ACC112 (cell line): ENCODE results near the gene STN1.

Source experiments
- H2AFZ ChIP-seq: fragments of 200-600 bp; sonication (generic); one replicate; pipeline ENCODE4 v1.6.0; 2017; ENCODE audit warnings: antibody characterized with exemption, low read length; ENCODE audit not compliant: unreplicated experiment
- H3K27ac ChIP-seq: fragments of 200-600 bp; sonication (generic); 2 replicates; pipeline ENCODE4 v1.5.1; 2014; ENCODE audit warnings: low read depth, mild to moderate bottlenecking, antibody characterized with exemption, low read length, moderate library complexity
- H3K27me3 ChIP-seq: fragments of 200-600 bp; sonication (generic); 2 replicates; pipeline ENCODE4 v1.6.1; 2014; ENCODE audit warnings: mild to moderate bottlenecking, antibody characterized with exemption, low read length, moderate library complexity, mixed read lengths; ENCODE audit not compliant: insufficient read depth
- H3K36me3 ChIP-seq: fragments of 200-600 bp; sonication (generic); 2 replicates; pipeline ENCODE4 v1.6.1; 2016; ENCODE audit warnings: mild to moderate bottlenecking, antibody characterized with exemption, low read length, moderate library complexity, mixed read lengths; ENCODE audit not compliant: insufficient read depth
- H3K4me1 ChIP-seq: fragments of 200-600 bp; sonication (generic); one replicate; pipeline ENCODE4 v1.6.1; 2016; ENCODE audit warnings: low read length, mixed read lengths; ENCODE audit not compliant: insufficient read depth, unreplicated experiment, control insufficient read depth
- H3K4me3 ChIP-seq: fragments of 200-600 bp; sonication (generic); 2 replicates; pipeline ENCODE4 v1.5.1; 2014; ENCODE audit warnings: mild to moderate bottlenecking, low read depth, low read length
- H3K79me2 ChIP-seq: fragments of 200-600 bp; sonication (generic); one replicate; pipeline ENCODE4 v1.6.0; 2016; ENCODE audit warnings: low read length; ENCODE audit not compliant: control insufficient read depth, unreplicated experiment, insufficient read depth

The STN1 gene

GRCh38 chr10:103930449-103930848 lies 12.5 kb upstream of the STN1 start:
- Histone ChIP-seq H3K79me2 (no peaks in the 10 kb centered on the region), H3K36me3 (no peaks in the 10 kb centered on the region), H3K4me1 (no peaks in the 10 kb centered on the region), H2AFZ (no peak overlapping the region), H3K27ac (no peak overlapping the region), H3K27me3 (no peaks in the 10 kb centered on the region), H3K4me3 (no peak overlapping the region)

- no peak overlapping the region for H3K4me3 ChIP-seq
- no peak overlapping the region for H2AFZ ChIP-seq
- no peaks in the 10 kb centered on the region for H3K36me3 ChIP-seq
- H3K27ac ChIP-seq: no peak overlapping the region
- H3K4me1 ChIP-seq: no peaks in the 10 kb centered on the region
- no peaks in the 10 kb centered on the region for H3K27me3 ChIP-seq
- H3K79me2 ChIP-seq: no peaks in the 10 kb centered on the region
Measured at GRCh38 chr10:103929381-103929921, 11.5 kb upstream of the STN1 start.

DNA sequence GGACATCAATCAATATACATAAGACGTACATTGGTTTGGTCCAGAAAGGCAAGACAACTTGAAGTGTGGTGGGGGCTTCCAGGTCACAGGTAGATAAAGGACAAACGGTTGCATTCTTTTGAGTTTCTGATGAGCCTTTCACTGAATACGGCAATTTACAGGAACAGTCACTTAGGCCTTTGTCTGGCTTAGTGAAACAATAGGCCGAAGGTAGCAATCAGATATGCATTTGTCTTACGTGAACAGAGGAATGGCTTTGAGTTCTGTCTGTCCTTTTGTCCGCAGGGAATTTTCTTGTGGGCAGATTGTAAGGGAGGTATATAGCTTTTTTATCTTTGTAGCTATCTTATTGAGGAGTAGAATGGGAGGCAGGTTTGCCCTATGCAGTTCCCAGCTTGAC lies 10.8 kb upstream of the STN1 start:
- H3K4me3 ChIP-seq: no peak overlapping the region
- no peaks in the 10 kb centered on the region for H3K4me1 ChIP-seq
- H3K27ac ChIP-seq: no peak overlapping the region
- no peak overlapping the region for H2AFZ ChIP-seq
- H3K36me3 ChIP-seq: no peaks in the 10 kb centered on the region
- no peaks in the 10 kb centered on the region for H3K79me2 ChIP-seq
- H3K27me3 ChIP-seq: no peaks in the 10 kb centered on the region

DNA sequence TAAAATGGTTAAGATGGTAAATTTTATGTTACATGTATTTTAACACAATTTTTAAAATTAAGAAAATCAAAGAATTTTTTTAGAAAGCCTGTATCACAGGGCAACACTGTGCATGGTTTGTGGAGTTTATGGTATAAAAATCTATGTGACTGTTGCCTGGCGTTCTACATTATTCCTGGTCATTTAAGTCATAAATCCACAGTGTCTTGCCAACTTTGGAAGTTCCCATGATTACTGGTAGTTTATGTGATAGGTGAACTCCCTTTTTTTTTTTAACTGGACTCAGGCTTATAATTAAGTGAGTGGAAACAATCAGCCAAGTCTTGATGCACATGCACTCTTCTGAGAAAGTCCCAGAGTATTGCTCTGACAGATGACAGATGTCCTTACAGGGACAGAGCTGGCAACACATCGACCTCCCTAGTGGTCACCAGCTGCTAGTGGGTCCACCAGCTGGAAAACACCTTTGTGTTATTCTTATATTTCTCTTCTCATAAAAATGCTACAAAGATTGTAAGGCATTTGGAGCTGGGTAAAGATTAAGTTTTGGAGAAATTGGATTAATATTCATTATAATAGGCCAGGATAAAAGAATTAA lies 8.8 kb upstream of the STN1 start:
- no peaks in the 10 kb centered on the region for H3K36me3 ChIP-seq
- H3K27ac ChIP-seq: no peak overlapping the region
- H3K4me1 ChIP-seq: no peaks in the 10 kb centered on the region
- H3K4me3 ChIP-seq: no peak overlapping the region
- no peaks in the 10 kb centered on the region for H3K27me3 ChIP-seq
- H3K79me2 ChIP-seq: no peaks in the 10 kb centered on the region
- no peak overlapping the region for H2AFZ ChIP-seq

DNA sequence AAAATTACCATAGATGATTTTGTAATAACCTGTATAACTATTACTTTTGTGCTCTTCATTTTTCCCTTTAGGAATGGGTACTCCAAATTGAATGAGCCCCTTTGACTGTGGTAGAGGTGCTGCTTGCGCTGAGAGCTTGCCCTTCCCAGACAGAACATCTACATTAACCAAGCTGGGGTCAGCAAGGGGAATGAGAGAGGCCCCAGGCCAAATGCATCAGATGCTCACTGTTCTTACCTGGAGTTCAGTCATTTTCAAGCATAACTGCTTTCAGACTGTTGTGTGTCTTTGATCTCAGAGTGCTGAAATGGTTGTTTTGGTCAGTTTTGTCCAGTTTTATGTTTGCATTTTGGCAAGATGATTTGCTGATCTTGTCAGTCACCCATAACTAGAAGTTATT lies 7.6 kb upstream of the STN1 start:
- Histone ChIP-seq H3K36me3 (no peaks in the 10 kb centered on the region), H3K4me1 (no peaks in the 10 kb centered on the region)

GRCh38 chr10:103923502-103923901 lies 5.5 kb upstream of the STN1 start:
- H3K79me2 ChIP-seq: no peaks in the 10 kb centered on the region

More for the DNA sequence above, 7.6 kb upstream of the STN1 start:
- no peak overlapping the region for H3K4me3 ChIP-seq
- no peak overlapping the region for H3K27ac ChIP-seq
- no peak overlapping the region for H2AFZ ChIP-seq
- H3K27me3 ChIP-seq: no peaks in the 10 kb centered on the region
- no peaks in the 10 kb centered on the region for H3K79me2 ChIP-seq

DNA sequence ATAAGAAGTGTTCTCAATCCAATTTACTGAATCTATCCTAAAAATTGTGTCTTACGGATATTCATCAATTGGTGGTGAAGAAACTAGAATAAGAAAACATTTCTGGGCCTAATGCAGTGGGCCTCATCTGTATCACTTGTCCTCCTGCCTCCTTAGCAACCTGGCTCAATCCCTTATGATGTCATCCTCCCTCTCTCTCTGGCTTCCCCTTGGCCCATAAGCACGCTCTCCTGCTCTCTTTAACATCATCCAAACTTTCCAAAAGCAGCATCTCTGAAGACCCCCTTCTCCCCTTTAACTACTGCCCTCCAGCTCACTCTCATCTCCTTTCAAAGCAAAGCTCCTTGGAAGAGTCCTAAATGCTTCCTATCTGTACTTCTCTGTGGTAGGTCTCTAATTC lies 4.7 kb upstream of the STN1 start:
- Histone ChIP-seq H3K27ac (no peak overlapping the region), H3K27me3 (no peaks in the 10 kb centered on the region), H2AFZ (no peak overlapping the region), H3K4me1 (peaks cover 7% of the 10 kb centered on the region), H3K79me2 (peaks cover 2% of the 10 kb centered on the region), H3K36me3 (no peaks in the 10 kb centered on the region), H3K4me3 (no peak overlapping the region)

More at GRCh38 chr10:103923502-103923901, 5.5 kb upstream of the STN1 start:
- Histone ChIP-seq H2AFZ (no peak overlapping the region), H3K4me1 (peaks cover 5% of the 10 kb centered on the region), H3K27me3 (no peaks in the 10 kb centered on the region), H3K27ac (no peak overlapping the region), H3K36me3 (no peaks in the 10 kb centered on the region), H3K4me3 (no peak overlapping the region)

GRCh38 chr10:103921750-103922195 lies 3.8 kb upstream of the STN1 start:
- Histone ChIP-seq H3K4me1 (peaks cover 9% of the 10 kb centered on the region), H3K27ac (no peak overlapping the region), H3K36me3 (no peaks in the 10 kb centered on the region), H2AFZ (no peak overlapping the region), H3K4me3 (no peak overlapping the region), H3K79me2 (peaks cover 10% of the 10 kb centered on the region), H3K27me3 (no peaks in the 10 kb centered on the region)

DNA sequence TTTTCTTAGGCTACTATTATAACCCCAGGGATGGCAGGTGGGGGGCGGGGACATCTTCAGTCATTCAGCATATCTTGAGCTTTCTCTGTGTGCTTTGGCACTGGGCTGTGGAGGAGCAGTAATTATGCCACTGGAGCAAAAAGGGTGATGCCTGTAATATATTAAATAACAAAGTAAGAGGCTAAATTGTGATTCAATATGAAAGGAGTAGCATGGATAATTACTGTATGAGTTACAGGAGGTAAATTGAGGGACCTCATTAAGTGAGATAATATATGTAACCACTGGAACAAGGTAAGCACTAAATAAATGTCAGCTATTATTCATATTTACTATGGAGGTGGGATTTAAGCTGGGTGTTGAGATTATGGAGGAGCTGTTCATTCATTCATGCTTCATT lies 3.3 kb upstream of the STN1 start:
- H3K4me1 ChIP-seq: peaks cover 11% of the 10 kb centered on the region
- H3K27ac ChIP-seq: no peak overlapping the region
- no peak overlapping the region for H2AFZ ChIP-seq

GRCh38 chr10:103919648-103920025 lies 1.7 kb upstream of the STN1 start:
- H3K79me2 ChIP-seq: peaks cover 31% of the 10 kb centered on the region
- no peak overlapping the region for H2AFZ ChIP-seq
- no peaks in the 10 kb centered on the region for H3K27me3 ChIP-seq
- peaks cover 14% of the 10 kb centered on the region; the same call in 1 of the 2 replicates for H3K36me3 ChIP-seq
- no peak overlapping the region for H3K27ac ChIP-seq
- H3K4me1 ChIP-seq: peaks cover 22% of the 10 kb centered on the region
- H3K4me3 ChIP-seq: no peak overlapping the region

More for the DNA sequence above, 3.3 kb upstream of the STN1 start:
- H3K79me2 ChIP-seq: peaks cover 15% of the 10 kb centered on the region
- H3K27me3 ChIP-seq: no peaks in the 10 kb centered on the region
- H3K4me3 ChIP-seq: no peak overlapping the region
- no peaks in the 10 kb centered on the region for H3K36me3 ChIP-seq

DNA sequence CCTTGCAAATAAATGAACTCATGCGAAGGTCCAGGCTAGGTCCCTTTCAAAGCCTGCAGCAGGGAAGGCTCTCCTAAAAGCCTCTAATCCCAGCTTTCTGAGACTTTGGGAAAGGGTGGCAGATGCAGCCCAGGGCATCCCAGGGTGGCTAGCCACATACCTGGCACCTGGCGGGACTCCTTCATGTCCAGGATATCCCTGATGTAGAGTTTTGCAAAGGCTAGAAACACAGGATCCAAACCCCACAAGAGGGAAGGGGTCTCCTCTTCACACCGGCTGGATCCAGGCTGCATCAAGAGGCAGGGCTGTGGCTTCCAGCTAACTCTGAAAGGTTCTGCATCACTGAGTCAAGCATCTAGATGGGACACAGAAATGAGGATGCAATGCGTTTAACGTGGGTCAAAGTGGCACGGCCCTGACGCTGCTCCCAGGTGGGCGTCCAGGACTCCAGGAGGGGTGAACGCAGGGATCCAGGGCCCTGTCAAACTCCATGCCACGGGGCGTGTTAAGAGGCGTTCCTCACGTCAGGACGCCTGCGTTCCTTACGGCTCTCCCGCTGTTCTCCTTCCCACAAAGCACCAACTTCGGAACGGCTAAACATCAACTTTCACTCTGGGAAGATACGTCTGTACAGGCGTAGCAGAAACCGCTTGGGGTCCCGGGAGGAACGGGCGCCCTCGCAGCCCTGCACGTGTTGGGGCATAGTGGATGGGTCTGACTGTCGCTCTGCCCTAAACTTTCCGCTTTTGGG lies 507 bp downstream of the STN1 start:
- peak overlapping the region; percentile 98 for H2AFZ ChIP-seq
- H3K27ac ChIP-seq: peak overlapping the region; percentile 81
- H3K36me3 ChIP-seq: peaks cover 23% of the 10 kb centered on the region; the same call in 1 of the 2 replicates
- peak overlapping the region; percentile 90 for H3K4me3 ChIP-seq
- peaks cover 33% of the 10 kb centered on the region for H3K79me2 ChIP-seq
- H3K4me1 ChIP-seq: peaks cover 22% of the 10 kb centered on the region
- no peaks in the 10 kb centered on the region for H3K27me3 ChIP-seq
